Cortex of kidney (tissue), 1 donor: ENCODE measurements around the gene PPHLN1.
"Not testable (repeated sequence)": the region's sequence is repeated elsewhere in the genome, so short reads cannot be mapped to it uniquely, and the experiment has no call there.

Experiments
- DNase-seq: peaks from one replicate; lab custom pipeline; 2025; lab: John Stamatoyannopoulos, UW

Gene PPHLN1

DNA sequence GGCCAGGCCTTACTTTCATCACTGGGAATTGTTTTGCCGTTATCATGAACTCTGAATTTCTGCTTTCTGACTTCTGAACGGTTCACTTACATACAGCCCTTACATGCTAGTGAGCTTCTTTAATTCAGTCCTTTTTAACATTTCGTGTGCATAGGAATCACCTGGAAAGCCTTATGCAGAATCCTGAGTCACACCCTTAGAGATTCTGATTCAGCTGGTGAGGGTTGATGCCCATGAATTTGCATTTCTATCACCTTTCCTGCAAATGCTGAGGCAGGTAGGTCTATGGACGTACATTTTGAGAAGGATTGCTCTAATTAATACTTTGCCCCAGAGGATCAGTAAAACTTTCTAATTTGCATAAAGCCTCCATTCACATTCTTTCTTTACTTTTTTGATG lies 44.0 kb downstream of the PPHLN1 start:
- DNase-seq = no peak

DNA sequence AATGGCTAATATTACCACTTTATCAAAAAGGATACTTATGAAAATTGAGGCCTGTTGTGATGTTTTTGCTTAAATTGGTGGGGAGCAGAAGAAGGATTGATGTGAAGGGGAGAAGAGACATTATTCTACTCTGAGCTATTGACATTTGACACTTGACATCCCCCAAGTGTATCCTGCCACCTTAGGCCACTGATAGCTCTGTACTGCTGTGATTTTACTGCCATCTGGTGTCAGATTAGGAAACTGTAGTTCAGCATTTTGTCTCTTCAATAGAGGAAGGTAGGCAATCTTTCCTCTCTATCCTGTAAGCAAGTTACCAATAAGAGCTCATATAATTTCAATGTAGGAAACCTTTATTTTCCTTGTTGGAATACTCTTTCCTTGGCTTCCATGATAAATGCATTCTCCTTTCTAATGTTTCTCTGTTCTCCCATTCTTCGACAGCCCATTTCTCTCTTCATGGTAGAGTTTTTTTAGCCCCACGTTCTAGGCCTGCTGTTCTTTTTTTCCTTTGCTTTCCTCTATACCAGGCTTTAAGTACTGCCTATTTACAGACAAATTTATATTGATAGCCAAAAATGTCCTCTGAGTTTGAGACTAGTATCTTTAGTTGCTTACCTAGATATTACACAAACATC lies 46.3 kb downstream of the PPHLN1 start:
- DNase-seq = no peak

GRCh38 chr12:42373669-42374068 lies 47.7 kb downstream of the PPHLN1 start:
- no peak for DNase-seq

DNA sequence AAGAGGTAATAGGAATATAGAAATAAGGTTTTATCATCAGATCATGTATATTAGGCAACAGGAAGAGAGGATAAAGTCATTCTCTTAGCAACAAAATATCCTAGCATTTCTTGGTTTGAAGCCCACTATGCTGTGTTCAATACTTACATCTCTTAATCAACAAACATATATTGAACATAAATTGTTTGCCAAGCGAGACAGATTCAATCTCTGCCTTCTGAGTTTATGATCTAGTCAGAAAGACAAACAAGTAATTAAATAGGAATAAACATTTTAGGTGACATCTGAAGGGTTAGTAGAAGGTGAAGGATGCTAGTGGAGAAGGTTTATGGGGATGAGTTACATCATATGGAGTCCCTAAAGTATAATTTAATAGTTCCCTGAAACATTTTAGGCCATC lies 54.8 kb downstream of the PPHLN1 start:
- no peak for DNase-seq

DNA sequence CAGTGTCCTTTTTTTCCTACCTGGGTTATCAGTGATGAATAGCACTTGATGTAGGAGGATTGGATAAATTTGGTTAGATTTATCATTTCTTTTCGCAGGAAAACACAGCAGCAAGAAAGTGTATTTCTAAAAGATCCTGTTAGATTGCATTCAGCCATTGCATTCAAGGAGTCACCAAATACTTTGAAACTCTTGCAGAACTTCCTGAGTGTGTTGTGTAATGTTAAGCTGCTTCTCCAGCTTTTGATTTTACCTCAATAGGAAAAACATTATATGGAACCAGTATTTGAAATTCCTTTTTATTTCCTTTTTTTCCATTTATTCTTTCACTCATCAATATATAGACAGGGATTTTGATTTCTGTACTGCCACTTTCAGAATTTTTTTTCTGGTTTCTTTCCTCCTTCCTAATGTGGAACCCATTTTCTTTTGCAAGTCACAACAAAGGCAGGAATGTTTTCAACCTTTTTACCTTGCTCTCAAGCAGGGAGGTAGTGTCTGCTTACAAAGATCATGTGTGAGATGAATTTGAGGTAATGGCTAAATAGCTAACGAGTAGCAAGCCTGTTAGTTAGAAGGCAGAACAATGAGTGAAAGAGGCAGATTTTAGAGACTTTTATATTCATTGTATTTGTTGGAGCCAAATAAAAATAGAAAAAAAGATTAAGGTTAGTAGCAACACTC lies 56.2 kb downstream of the PPHLN1 start:
- DNase-seq = no peak

DNA sequence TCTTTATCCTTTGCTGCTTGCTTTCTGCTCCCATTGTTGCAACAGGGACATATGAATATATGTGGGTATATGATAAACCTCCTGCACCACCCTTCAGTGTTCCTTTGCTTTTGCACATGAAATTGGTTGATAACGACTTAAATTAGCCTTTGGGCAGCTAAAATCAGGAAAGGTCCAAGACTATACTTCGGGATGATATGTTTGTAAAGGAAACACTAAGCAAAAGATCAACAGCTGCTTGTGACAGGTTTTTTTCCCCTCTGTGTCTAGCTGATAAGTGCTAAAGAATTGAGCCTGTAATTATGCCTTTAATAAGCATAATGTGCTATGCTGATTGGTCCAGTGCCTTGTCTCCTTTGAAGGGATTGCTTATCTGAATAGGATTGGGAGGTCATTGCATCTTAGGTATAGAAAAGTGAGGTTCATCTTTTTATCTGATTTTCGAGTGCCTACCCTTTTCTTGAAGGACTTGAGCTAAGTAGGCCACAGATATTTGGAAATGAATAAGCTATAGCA lies 59.4 kb downstream of the PPHLN1 start:
- no peak for DNase-seq

- DNase-seq = no peak
Measured at GRCh38 chr12:42386308-42386707, 60.3 kb downstream of the PPHLN1 start.

GRCh38 chr12:42388086-42388485 lies 62.1 kb downstream of the PPHLN1 start:
- not testable (repeated sequence) for DNase-seq

GRCh38 chr12:42394429-42394828 lies 68.5 kb downstream of the PPHLN1 start:
- no peak for DNase-seq

DNA sequence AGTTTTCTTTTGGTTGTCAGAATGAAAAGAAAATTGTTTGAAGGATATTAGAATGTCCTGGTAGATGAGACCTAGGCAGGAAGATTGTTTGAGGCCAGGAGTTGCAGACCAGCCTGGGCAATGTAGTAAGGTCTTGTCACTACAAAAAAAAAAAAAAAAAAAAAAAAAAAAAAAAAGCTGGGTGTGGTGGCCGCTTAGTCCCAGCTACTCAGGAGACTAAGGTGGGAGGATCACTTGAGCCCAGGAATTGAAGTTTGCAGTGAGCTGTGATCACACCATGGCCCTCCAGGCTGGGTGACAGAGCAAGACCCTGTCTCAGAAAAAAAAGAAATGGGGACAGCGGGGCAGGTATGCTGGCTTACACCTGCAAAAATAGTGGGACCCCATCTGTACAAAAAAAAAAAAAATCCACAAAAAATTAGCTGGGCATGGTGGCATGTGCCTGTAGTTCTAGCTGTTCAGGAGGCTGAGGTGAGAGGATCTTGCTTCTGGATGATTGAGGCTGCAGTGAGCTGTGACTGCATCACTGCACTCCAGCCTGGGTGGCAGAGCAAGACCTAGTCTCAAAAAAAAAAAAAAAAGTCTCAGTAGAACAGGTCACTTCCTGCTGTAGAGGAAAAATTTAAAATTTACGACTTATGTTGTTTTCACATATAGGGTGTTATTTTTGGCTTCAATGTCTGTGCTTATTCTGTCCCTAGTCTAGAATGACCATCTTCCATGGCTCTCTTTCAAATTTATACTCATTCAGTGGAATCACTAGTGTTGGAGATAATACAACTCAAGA lies 70.7 kb downstream of the PPHLN1 start:
- DNase-seq = no peak

GRCh38 chr12:42402821-42403411 lies 76.9 kb downstream of the PPHLN1 start:
- DNase-seq = no peak

- no peak for DNase-seq
Measured at GRCh38 chr12:42407306-42407705, 81.3 kb downstream of the PPHLN1 start.

DNA sequence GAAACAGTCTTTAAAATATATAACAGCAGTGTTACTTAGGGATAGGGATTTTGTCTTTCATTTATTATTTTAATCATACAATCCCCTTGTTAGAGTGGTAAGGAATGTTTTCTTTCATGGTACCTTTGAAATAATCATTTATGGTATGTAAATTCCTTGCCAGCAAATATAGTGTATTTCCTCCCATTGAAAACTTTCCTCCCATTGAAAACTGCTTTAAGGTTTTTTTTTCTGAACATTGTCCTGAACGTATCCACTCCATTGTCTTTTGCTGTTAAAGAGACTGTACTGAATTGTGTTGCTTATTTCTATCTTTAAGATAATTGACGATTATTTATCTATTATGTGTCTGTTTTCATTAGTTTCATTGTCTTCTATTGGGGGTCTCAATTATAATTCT lies 83.5 kb downstream of the PPHLN1 start:
- no peak for DNase-seq

DNA sequence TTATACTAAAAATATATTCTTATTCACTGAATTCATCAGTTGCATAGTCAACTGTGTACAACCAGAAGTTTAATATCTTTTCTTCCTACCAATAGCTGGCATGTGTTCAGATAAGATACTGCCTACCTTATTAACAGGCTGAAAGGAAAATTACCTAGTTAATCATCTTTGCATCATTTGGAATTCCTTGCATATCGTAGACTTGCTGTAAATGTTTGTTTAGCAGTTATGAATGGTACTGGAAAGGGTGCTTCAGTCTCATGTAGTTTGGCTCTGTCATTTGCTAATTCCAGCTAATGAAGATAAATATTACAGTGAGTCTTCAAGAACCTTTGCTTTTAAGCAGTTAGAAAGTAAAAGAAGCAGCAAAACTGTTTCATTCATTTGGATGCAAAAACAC lies 84.4 kb downstream of the PPHLN1 start:
- no peak for DNase-seq

DNA sequence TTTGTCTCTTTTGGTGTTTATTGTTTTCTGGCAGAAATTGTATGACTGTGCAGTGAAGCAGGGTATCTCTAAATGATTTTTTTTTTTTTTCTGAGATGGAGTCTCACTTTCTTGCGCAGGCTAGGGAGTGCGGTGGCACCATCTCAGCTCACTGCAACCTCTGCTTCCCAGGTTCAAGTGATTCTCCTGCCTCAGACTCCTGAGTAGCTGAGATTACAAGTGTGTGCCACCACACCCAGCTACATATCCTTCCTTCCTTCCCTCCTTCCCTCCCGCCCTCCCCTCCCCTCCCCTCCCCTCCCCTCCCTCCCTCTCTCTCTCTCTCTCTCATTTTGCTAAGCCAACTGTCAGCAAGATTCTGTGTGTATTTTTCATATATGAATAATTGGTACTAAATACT lies 94.4 kb downstream of the PPHLN1 start:
- no peak for DNase-seq

DNA sequence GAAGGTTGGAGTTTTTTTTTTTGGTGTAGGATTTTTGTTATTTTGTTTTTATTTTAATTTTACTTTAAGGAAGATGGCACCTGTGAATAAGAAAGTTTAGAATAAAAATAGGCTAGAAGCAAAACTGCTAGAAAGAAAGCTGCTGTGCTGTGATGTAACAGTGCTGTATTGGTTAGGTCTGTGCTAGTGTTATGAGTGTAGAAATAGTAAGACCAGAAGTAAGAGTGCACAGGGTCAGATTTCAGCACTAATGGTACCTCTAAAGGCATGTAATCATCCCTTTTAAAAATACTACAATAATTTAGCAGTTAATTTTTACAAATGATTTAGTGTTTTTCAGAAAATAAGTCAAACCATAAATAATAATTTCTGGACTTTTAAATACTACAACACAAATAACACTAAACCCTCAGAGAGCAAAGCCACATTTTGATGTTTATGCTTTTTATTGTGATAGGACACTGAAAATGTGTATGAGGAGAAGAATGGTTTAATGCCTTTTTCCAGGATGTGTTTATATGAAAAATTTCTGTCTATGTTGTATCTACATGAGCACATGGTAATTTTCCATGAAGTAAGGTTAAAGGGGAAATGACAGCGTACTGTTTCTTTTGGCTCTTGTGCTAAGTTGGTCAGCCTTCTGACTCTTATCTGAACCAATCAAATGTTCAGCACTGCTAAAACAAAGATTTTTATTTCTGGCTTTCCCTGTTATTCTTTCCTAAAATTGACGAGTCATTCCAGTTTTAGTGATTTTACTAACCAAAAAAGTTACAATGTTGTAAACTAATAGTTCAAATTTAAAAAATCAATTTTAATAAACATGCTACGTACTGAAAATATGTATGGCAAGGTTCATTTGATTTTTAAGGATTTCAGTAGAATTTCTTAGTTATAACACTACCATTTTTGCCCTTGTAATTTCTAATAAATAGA lies 96.1 kb downstream of the PPHLN1 start:
- no peak for DNase-seq

DNA sequence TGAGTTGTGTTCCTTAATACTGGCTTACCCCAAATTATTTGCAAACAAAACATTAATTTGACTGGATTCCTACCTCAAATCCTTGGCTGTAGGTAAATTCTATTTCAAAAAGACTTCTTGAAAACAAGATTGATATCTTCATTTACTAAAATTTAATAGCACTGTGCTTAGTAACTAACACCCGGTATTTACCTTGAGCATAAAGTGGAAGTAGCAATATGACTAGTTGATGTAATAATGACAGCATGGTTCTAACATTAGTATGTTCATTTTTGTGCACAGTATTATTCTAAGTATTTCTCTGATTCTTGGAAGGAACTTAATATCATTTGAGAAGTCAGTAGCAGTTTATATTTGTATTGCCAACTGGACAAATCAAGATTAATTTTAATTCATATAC lies 96.8 kb downstream of the PPHLN1 start:
- DNase-seq = no peak

GRCh38 chr12:42426746-42427145 lies 100.8 kb downstream of the PPHLN1 start:
- no peak for DNase-seq

DNA sequence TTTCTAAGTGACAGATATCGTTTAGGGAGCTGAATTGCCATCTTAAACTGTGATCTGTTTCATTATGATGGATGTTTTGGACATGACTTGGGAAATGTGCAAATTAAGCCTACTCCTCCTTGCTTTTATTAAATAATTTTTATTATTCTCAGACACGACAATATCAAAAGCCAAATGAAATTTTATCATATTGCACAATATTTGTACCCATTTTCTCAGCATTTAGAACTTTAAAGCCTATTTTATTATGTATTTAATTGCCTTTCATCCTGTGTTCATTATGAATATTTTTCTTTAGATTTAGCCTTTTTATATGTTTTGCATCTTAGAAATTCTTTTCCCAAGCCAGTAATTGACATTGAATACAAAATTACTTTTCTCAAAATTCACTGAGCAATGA lies 102.9 kb downstream of the PPHLN1 start:
- DNase-seq = no peak

- no peak for DNase-seq
Measured at GRCh38 chr12:42432517-42433140, 106.7 kb downstream of the PPHLN1 start.

DNA sequence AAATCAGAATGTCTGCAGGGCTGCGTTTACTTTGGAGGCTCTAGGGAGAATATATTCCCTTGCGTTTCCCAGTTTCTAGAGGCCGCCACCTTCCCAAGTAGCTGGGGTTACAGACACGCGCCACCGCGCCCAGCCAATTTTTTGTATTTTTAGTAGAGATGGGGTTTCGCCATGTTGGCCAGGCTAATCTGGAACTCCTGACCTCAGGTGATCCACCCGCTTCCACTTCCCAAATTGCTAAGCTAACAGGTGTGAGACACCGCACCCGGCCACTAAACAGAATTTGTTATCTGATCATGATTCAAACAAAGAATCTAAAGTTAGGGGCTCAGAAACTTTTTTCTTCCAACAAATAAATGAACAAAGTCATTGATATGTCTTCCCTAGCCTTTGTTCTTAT lies 114.6 kb downstream of the PPHLN1 start:
- DNase-seq = no peak
